GM19099 (cell line): ENCODE measurements around the gene CNTLN.

Experiments
- POLR2A ChIP-seq: IDR thresholded peaks from 3 replicates; pipeline ENCODE4 v1.6.1; 2011; ENCODE audit warnings: low read depth; ENCODE audit not compliant: insufficient read length; ENCODE audit errors: extremely low read depth

CNTLN gene

DNA sequence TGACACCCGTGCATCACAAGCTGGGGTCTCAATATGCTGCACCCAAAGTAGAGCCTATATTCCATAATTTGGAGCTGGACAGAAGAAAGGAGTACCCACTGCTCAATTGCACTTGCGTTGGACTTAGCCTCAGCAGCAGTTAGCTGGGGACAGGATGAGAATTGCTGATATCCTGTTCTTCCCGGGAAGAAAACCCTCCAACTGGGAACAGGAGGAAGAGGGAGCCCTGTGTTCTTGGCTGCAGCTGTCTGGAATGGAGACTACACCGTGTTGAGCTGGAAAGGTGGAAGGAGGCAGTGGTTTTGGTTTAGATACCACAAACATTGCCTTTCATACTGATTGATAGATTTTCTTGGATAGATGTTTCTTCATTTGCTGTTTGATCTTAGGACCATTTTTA is 24.6 kb downstream of the CNTLN start:
- no peak for TF ChIP-seq POLR2A

GRCh38 chr9:17160327-17160726 is 25.5 kb downstream of the CNTLN start:
- TF ChIP-seq POLR2A = no peak

DNA sequence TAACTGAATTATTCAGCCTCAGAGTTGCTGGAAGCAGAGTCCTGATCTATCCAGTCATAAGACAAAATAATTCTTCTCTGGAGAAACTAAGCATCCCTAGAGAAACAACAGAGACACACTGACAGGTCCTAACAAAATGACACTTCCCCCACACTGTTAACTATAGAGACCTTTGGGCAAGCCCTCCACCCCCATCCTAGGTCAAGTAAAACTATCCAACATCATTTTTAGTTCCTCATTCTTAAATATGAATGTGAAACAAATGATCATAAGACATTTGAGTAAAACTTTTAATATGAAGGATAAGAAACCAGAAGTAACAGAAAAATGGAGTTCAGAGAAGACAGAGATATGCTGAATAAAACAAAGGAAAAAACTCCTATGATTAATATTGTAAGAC is 30.9 kb downstream of the CNTLN start:
- TF ChIP-seq POLR2A = no peak

DNA sequence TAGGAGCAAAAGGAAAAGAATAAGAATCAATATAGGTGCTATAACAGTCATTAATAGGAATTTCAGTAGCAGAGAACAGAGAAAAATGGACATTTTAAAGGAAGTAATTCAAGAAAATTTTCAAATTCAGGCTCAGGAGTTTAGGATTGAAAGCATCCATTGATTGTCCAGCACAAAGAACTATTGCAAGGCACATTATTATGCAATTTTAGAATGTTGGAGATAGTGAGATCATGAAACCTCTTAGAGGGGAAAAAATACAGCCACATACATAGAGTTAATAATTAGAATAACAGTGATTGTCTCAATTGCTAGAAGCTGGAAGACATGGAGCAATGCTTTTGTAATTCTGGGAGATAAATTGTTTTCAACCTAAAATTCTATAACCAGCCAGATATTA is 31.5 kb downstream of the CNTLN start:
- TF ChIP-seq POLR2A = no peak

GRCh38 chr9:17171309-17172094 is 36.7 kb downstream of the CNTLN start:
- no peak for TF ChIP-seq POLR2A

DNA sequence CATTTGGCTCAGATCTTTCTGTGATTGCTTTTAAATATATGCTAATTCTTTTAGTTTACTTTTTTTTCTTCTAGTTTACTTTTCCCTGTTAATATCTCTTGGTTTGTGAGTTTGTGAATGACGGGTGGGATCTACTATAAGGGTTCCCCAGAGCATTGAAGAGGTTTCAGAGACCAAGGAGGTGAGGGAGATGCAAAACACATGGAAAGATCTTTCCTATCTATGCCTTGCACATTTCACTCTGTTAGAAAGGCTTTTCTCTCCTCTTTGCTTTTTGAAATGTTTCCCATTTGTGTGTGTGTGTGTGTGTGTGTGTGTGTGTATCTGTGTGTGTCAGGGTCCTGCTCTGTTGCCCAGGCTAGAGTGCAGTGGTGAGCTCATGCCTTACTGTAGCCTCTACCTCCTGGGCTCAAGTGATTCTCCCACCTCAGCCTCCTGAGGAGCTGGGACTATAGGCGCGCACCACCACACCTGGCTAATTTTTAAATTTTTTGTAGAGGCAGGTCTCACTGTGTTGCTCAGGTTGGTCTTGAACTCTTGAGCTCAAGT is 50.7 kb downstream of the CNTLN start:
- no peak for TF ChIP-seq POLR2A

DNA sequence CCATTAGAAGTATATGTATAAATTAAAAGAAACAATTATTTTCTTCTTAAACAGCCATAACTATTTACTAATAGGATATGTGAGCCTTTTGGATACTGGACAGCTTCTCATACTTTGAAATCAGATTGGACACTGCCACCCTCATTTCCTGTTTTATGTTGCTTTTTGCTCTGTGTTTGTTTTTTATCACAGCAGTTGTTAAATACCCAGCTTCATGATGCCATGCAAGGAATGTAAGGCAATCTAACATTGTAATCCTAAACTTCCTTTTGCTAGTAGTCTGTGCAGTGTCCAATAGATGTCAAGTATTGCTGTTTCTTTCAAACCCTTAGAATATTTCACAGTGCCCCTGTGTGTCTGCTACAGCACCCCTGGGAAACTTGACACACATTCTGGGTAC is 56.2 kb downstream of the CNTLN start:
- TF ChIP-seq POLR2A = no peak

DNA sequence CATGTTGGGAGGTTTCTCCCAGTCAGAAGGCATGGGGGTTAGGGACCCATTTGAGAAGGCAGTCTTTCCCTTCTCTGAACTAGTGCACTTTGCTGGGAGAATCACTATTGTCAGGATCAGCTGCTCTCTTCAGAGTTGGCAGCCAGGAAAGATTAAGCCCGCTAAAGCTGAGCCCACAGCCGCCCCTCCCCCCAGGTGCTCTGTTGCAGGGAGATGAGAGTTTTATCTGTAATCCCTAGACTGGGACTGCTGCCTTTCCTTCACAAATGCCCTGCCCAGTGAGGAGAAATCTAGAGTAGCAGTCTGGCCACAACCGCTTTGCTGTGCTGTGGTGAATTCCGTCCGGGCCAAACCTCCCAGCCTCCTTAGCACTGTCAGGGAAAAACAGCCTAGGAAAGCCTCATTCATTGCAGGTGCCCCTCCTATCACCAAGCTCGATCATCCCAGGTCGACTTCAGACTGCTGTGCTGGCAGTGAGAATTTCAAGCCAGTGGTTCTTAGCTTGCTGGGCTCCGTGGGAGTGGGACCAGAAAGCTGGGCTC is 69.8 kb downstream of the CNTLN start:
- TF ChIP-seq POLR2A = no peak

GRCh38 chr9:17216011-17216410 is 81.2 kb downstream of the CNTLN start:
- no peak for TF ChIP-seq POLR2A

GRCh38 chr9:17216646-17217045 is 81.8 kb downstream of the CNTLN start:
- TF ChIP-seq POLR2A = no peak

GRCh38 chr9:17217272-17217671 is 82.4 kb downstream of the CNTLN start:
- TF ChIP-seq POLR2A = no peak

DNA sequence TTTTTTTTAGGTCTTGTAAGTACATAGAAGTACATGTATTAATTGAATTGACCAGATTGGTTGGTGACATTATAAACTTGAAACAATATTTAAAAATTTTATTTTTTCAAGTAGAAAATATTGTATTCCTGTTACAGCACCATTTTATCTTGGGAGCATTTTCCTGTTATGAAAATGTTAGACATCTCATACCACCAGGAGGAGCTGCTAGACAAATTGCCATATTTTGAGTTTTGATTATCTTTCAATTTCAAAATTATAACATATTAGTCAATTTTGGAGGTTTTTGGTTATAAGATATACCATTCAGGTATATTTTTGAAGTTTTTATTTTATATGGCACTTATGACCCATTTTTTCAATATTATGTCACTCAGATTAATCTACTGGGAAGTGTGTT is 84.4 kb downstream of the CNTLN start:
- no peak for TF ChIP-seq POLR2A

- TF ChIP-seq POLR2A = no peak
These were observed 88.1 kb downstream of the CNTLN start for GRCh38 chr9:17222932-17223331.

- TF ChIP-seq POLR2A = no peak
These were observed 90.6 kb downstream of the CNTLN start for GRCh38 chr9:17225407-17225806.

DNA sequence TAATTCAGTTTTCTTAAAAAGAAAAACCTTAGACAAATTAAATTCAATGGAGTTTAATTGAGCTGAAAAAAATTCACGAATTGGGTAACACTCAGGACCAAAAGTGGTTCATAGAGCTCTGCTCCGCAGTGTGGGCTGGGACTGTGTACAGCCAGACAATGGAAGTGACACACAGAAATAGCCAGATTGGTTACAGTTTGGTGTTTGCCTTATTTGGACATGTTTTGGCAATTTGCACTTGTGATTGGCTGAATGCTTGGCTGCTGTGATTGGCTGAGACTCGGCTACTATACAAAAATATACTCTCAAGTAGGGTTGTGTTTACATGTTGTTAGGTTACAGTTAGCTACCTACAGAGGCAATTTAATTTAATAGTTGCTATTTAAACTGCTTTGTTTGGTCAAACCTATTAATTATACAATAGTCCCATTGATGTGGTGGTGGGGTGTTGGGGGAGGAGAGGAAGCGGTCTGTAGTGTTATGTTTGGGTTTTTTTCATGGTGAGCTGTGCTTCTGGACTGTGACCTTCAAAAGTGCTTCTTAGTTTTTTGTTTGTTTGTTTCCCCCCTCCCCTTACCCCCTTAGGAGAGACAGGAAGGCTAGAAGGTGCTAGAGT is 95.2 kb downstream of the CNTLN start:
- no peak for TF ChIP-seq POLR2A

GRCh38 chr9:17230646-17231045 is 95.8 kb downstream of the CNTLN start:
- no peak for TF ChIP-seq POLR2A
